GM12878 (cell line): Measurements from ENCODE around the gene DUOX1. TPM values are rescaled to one million over a fixed set of nuclear protein-coding genes. Genes with fewer than 3 reads are reported as not detected.

Experiments
- ATAC-seq: fragments of 200-7000 bp; cut with Tn5 transposase; 3 replicates; pipeline ENCODE4 v1.9.1; 2020; ENCODE audit warnings: mild to moderate bottlenecking, moderate library complexity
- BruUV-seq: library from RNA; stranded (reverse); fragments of 400-500 nt; replicated peaks from 2 replicates; lab custom pipeline; 2021; lab: Mats Ljungman, UMichigan
- CTCF ChIA-PET: fragments of 300-600 bp; sonication (Branson Sonifier 250); formaldehyde crosslinking; extraction: SDS; loops from one replicate; lab custom pipeline; 2021; ENCODE audit warnings: inconsistent platforms; lab: Yijun Ruan, JAX
- POLR2A ChIA-PET: fragments of 350-600 bp; formaldehyde crosslinking; extraction: SDS; loops from one replicate; lab custom pipeline; 2021; ENCODE audit warnings: inconsistent platforms; lab: Charles Lee
- RAD21 ChIA-PET: fragments of 300-600 bp; sonication (Branson Sonifier 250); formaldehyde crosslinking; loops from one replicate; lab custom pipeline; 2023; ENCODE audit warnings: antibody characterized with exemption; ENCODE audit not compliant: unreplicated experiment; lab: Charles Lee
- SMC1A ChIA-PET: fragments of 300-600 bp; sonication (Branson Sonifier 250); formaldehyde crosslinking; loops from one replicate; lab custom pipeline; 2023; ENCODE audit not compliant: unreplicated experiment, uncharacterized antibody; lab: Charles Lee
- DNase-seq: peaks from one replicate; pipeline ENCODE4 v3.0.0-alpha.2; 2011; ENCODE audit warnings: low read depth, low spot score
- FAIRE-seq: peaks from 3 replicates; lab custom pipeline; 2011; peaks lifted over from hg19 to GRCh38; lab: Jason Lieb, UNC
- H2AFZ ChIP-seq: 2 replicates; pipeline ENCODE4 v1.6.0; 2011; ENCODE audit warnings: low read depth, low read length, control low read depth; ENCODE audit not compliant: control insufficient read depth
- H3K27ac ChIP-seq: 2 replicates; pipeline ENCODE4 v1.5.1; 2011; ENCODE audit warnings: control low read depth; ENCODE audit not compliant: control insufficient read depth, insufficient read depth
- H3K27me3 ChIP-seq, 2 experiments: replicated peaks in 1 of 2; 2 replicates each; pipeline versions ENCODE4 v1.6.0 to v1.6.1; 2011; ENCODE audit warnings: low read length in 1 of 2; ENCODE audit not compliant: control insufficient read depth in 2 of 2, insufficient read depth in 2 of 2
- H3K36me3 ChIP-seq, 2 experiments: 2 replicates each; pipeline ENCODE4 v1.5.1; 2011; ENCODE audit warnings: low read length in 1 of 2; ENCODE audit not compliant: control insufficient read depth in 2 of 2, insufficient read depth in 2 of 2
- H3K4me1 ChIP-seq: 2 replicates; pipeline ENCODE4 v1.6.1; 2011; ENCODE audit warnings: mild to moderate bottlenecking, low read length, moderate library complexity, mixed read lengths; ENCODE audit not compliant: control insufficient read depth, insufficient read depth
- H3K4me2 ChIP-seq: 2 replicates; pipeline ENCODE4 v1.6.0; 2011; ENCODE audit warnings: control low read depth; ENCODE audit not compliant: control insufficient read depth, insufficient read depth
- H3K4me3 ChIP-seq: fragments of 200-600 bp; sonication (generic); 2 replicates; pipeline ENCODE4 v1.5.1; 2016
- H3K79me2 ChIP-seq: 2 replicates; pipeline ENCODE4 v1.6.0; 2011; ENCODE audit warnings: low read length; ENCODE audit not compliant: control insufficient read depth, insufficient read depth
- H3K9ac ChIP-seq: 2 replicates; pipeline ENCODE4 v1.8.0; 2011; ENCODE audit warnings: low read length, control low read depth, mixed read lengths; ENCODE audit not compliant: control insufficient read depth, insufficient read depth
- H3K9me3 ChIP-seq: replicated peaks from 3 replicates; pipeline ENCODE4 v1.5.1; 2011; ENCODE audit warnings: mild to moderate bottlenecking, low read length; ENCODE audit not compliant: control insufficient read depth, insufficient read depth
- H4K20me1 ChIP-seq: 2 replicates; pipeline ENCODE4 v1.6.0; 2011; ENCODE audit not compliant: control insufficient read depth, insufficient read depth
- CEBPB ChIP-seq, 2 experiments: fragments of 150-350 bp in 1 of 2; IDR thresholded peaks; 2 replicates each; pipeline ENCODE4 v1.6.1; 2012 to 2014; ENCODE audit warnings: low read depth in 2 of 2, low read length in 2 of 2, borderline replicate concordance in 1 of 2, inconsistent platforms in 1 of 2
- HCFC1 ChIP-seq: fragments of 150-350 bp; IDR thresholded peaks from 2 replicates; pipeline ENCODE4 v1.6.1; 2014; ENCODE audit warnings: low read length
- IRF5 ChIP-seq: fragments of 450-650 bp; IDR thresholded peaks from 2 replicates; pipeline ENCODE4 v1.6.1; 2017; ENCODE audit warnings: borderline replicate concordance
- MTA2 ChIP-seq: fragments of 450-650 bp; IDR thresholded peaks from 2 replicates; pipeline ENCODE4 v1.6.1; 2016; ENCODE audit warnings: low read depth, mild to moderate bottlenecking, moderate library complexity
- RAD51 ChIP-seq: fragments of 450-650 bp; IDR thresholded peaks from 2 replicates; pipeline ENCODE4 v1.6.1; 2016; ENCODE audit warnings: moderate library complexity, mild to moderate bottlenecking, inconsistent platforms
- RELB ChIP-seq: fragments of 450-650 bp; IDR thresholded peaks from 2 replicates; pipeline ENCODE4 v1.6.1; 2017; ENCODE audit warnings: low read depth, mild to moderate bottlenecking, moderate library complexity
- SP1 ChIP-seq: IDR thresholded peaks from one replicate; pipeline ENCODE4 v1.6.1; 2011; ENCODE audit warnings: low read depth, low read length
- STAT3 ChIP-seq: IDR thresholded peaks from 2 replicates; pipeline ENCODE4 v1.6.1; 2011; ENCODE audit warnings: low read depth, low read length, improper control_type of control experiment
- TBL1XR1 ChIP-seq: IDR thresholded peaks from 2 replicates; pipeline ENCODE4 v1.6.1; 2012; ENCODE audit warnings: low read depth, low read length, improper control_type of control experiment
- ZZZ3 ChIP-seq: IDR thresholded peaks from 2 replicates; pipeline ENCODE4 v1.6.1; 2011; ENCODE audit warnings: low read depth; ENCODE audit not compliant: control insufficient read depth, insufficient read length
- WGBS: methylation state at CpG from one replicate; pipeline ENCODE4 v1.1.6; 2016; ENCODE audit warnings: low lambda C conversion rate; ENCODE audit not compliant: insufficient replicate concordance, insufficient coverage; ENCODE audit errors: missing lambda C conversion rate; 5-methylcytosine and 5-hydroxymethylcytosine counted together
- in situ Hi-C: fragments of 300-500 bp; cut with MboI; formaldehyde crosslinking; loops from 9 replicates; pipeline ENCODE4 v1.14.3; 2018; ENCODE audit warnings: mixed read lengths
- intact Hi-C: fragments of 100-400 bp; cut with micrococcal nuclease; formaldehyde crosslinking; loops from one replicate; pipeline ENCODE4 v1.14.2; 2022; ENCODE audit not compliant: unreplicated experiment
- polyA plus RNA-seq, 11 experiments: library from polyadenylated mRNA; depleted of rRNA in 4 of 11; unstranded in 6 of 11; stranded (reverse) in 5 of 11; fragments of >200 nt; fragmentation: Nextera tagmentation in 4 of 11; fragmentation: Illumina TruSeq in 1 of 11; extraction: Ambion mirVana in 4 of 11; extraction: Trizol in 1 of 11; gene quantifications; 1 replicate in 1 of 11; 2 replicates in 10 of 11; pipeline versions ENCODE4 v1.2.1 to v1.2.3, GENCODE V29; 2011 to 2016; ENCODE audit warnings: inconsistent platforms in 2 of 11, missing spikeins in 2 of 11, low read depth in 1 of 11
- total RNA-seq, 4 experiments: library from RNA; depleted of rRNA in 3 of 4; stranded (reverse); fragments of >200 nt in 3 of 4; fragmentation: Illumina TruSeq in 1 of 4; extraction: Trizol in 1 of 4; gene quantifications; 2 replicates each; pipeline versions ENCODE4 v1.2.1 to v1.2.3, GENCODE V29; 2013 to 2021
- TF ChIP-seq, protein P1 (sequence below): fragments of 450-650 bp; IDR thresholded peaks from 2 replicates; pipeline ENCODE4 v1.6.1; 2017; ENCODE audit warnings: mild to moderate bottlenecking

Gene DUOX1
- total and polyA plus RNA-seq, 10 of the 15 experiments (the other 5 are each of a cell fraction or from before 2014, with no cell fraction given): 0.02 to 2.1 (median 0.26) TPM; not detected in 3

DNA sequence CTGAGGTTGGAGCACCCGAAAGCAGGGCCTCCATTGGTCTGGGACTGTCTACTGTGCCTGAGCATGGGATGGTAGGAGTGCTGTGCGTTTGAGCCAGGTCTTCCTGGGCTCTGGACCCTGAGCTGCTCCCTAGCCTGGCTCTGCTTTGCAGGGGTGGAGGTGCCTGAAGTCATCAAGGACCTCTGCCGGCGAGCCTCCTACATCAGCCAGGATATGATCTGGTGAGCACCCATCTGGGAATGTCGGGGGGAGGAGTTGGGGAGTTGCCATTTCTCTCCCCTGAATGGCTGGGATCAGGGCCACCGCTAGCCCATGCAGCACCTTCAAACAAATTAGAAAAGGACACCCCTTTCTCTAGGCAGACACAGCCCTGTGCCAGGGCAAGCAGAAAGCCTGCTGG lies 20.7 kb downstream of the DUOX1 start:
- Histone ChIP-seq H2AFZ (no peak overlapping the region), H3K79me2 (no peaks in the 10 kb centered on the region), H3K4me2 (no peak overlapping the region), H3K4me3 (no peak overlapping the region), H3K9ac (no peak overlapping the region), H3K36me3 (no peaks in the 10 kb centered on the region), H3K9me3 (no peaks in the 10 kb centered on the region), H3K4me1 (no peaks in the 10 kb centered on the region), H3K27me3 (no peaks in the 10 kb centered on the region), H3K27ac (no peak overlapping the region), H4K20me1 (no peaks in the 10 kb centered on the region)
- intact Hi-C loops (no loop called here), in situ Hi-C loops (no loop called here)
- FAIRE-seq: no peak
- ChIA-PET CTCF (interaction anchor here (1.0 to 1.9 kb wide), 3 partner anchors 10 to 32 kb away, joined by 3 to 6 read pairs (median 4); no protein-coding TSS in a partner anchor), POLR2A (interaction anchor here (0.5 to 0.8 kb wide), 2 partner anchors 8 to 460 kb away, joined by 3 to 6 read pairs; no protein-coding TSS in a partner anchor), SMC1A (interaction anchor here (0.9 kb wide), 1 partner anchor 12 kb away, joined by 3 read pairs; no protein-coding TSS in a partner anchor), RAD21 (interaction anchor here (0.6 to 1.0 kb wide), 2 partner anchors 13 to 24 kb away, joined by 3 read pairs; no protein-coding TSS in a partner anchor)
- no peak for DNase-seq
- 77% methylated on average over 6 of the region's 6 CpGs for WGBS
- BruUV-seq: no TSS peak
- ATAC-seq: no peak
- TF ChIP-seq CEBPB (IDR thresholded peaks at IDR 0.05; ENCODE audit: borderline replicate concordance in 1 of 2, low read depth in 2 of 2, low read length in 2 of 2) (no peak), TBL1XR1 (no peak), IRF5 (no peak), RAD51 (no peak), SP1 (no peak), MTA2 (no peak), STAT3 (no peak), RELB (no peak), HCFC1 (no peak), ZZZ3 (no peak)
- TF ChIP-seq, protein P1, sequence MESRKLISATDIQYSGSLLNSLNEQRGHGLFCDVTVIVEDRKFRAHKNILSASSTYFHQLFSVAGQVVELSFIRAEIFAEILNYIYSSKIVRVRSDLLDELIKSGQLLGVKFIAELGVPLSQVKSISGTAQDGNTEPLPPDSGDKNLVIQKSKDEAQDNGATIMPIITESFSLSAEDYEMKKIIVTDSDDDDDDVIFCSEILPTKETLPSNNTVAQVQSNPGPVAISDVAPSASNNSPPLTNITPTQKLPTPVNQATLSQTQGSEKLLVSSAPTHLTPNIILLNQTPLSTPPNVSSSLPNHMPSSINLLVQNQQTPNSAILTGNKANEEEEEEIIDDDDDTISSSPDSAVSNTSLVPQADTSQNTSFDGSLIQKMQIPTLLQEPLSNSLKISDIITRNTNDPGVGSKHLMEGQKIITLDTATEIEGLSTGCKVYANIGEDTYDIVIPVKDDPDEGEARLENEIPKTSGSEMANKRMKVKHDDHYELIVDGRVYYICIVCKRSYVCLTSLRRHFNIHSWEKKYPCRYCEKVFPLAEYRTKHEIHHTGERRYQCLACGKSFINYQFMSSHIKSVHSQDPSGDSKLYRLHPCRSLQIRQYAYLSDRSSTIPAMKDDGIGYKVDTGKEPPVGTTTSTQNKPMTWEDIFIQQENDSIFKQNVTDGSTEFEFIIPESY: no peak
